OCI-LY3 (cell line): ENCODE results near the gene CWC27.

ENCODE experiments used
- H2AFZ ChIP-seq: fragments of 200-600, 300-600 bp; shearing (Covaris generic); 2 replicates; pipeline ENCODE4 v1.6.0; 2014; ENCODE audit warnings: antibody characterized with exemption, low read depth, low read length
- H3K27ac ChIP-seq: fragments of 200-600, 300-600 bp; sonication (generic); 2 replicates; pipeline ENCODE4 v1.5.1; 2014; ENCODE audit warnings: mild to moderate bottlenecking, low read length, moderate library complexity, mixed read lengths
- H3K27me3 ChIP-seq: fragments of 200-600, 300-600 bp; sonication (generic); 2 replicates; pipeline ENCODE4 v1.6.1; 2014; ENCODE audit warnings: low read depth, low read length, mixed read lengths
- H3K36me3 ChIP-seq: fragments of 200-600, 300-600 bp; sonication (generic); replicated peaks from 2 replicates; pipeline ENCODE3; 2014; ENCODE audit warnings: low read depth, low read length, mixed read lengths
- H3K4me1 ChIP-seq: fragments of 300-600, 200-600 bp; sonication (generic); 2 replicates; pipeline ENCODE4 v1.6.1; 2014; ENCODE audit warnings: low read length, mixed read lengths
- H3K4me2 ChIP-seq: fragments of 200-600, 300-600 bp; sonication (generic); 2 replicates; pipeline ENCODE4 v1.6.1; 2014; ENCODE audit warnings: low read length, mixed read lengths
- H3K4me3 ChIP-seq: fragments of 300-600, 200-600 bp; sonication (generic); 2 replicates; pipeline ENCODE4 v1.5.1; 2014; ENCODE audit warnings: antibody characterized with exemption, mild to moderate bottlenecking, low read length, moderate library complexity
- H3K79me2 ChIP-seq: fragments of 300-600, 200-600 bp; shearing (Covaris generic); 2 replicates; pipeline ENCODE4 v1.6.1; 2014; ENCODE audit warnings: mild to moderate bottlenecking, low read length, mixed read lengths
- H3K9ac ChIP-seq: fragments of 300-600, 200-600 bp; shearing (Covaris generic); 2 replicates; pipeline ENCODE4 v1.6.0; 2014; ENCODE audit warnings: mild to moderate bottlenecking, low read length, moderate library complexity
- H3K9me3 ChIP-seq: fragments of 200-600, 300-600 bp; shearing (Covaris generic); 2 replicates; pipeline ENCODE4 v1.6.1; 2014; ENCODE audit warnings: low read length, mixed read lengths; ENCODE audit not compliant: insufficient read depth
- H4K20me1 ChIP-seq: fragments of 200-600, 300-600 bp; sonication (generic); 2 replicates; pipeline ENCODE4 v1.6.1; 2016; ENCODE audit warnings: low read length, mixed read lengths; ENCODE audit not compliant: insufficient read depth
- CTCF ChIP-seq: fragments of 200-600, 300-600 bp; sonication (generic); IDR thresholded peaks from 2 replicates; pipeline ENCODE4 v1.5.1; 2014; ENCODE audit warnings: antibody characterized with exemption, low read length, low read depth
- EZH2phosphoT487 ChIP-seq: fragments of 200-600 bp; shearing (Covaris generic); IDR thresholded peaks from 2 replicates; pipeline ENCODE4 v1.6.1; 2018; ENCODE audit warnings: antibody characterized with exemption, mixed run types, low read depth

Gene CWC27

GRCh38 chr5:64869419-64869818 is 100.7 kb downstream of the CWC27 start:
- no peaks in the 10 kb centered on the region for H3K4me1 ChIP-seq
- TF ChIP-seq CTCF (no peak), EZH2phosphoT487 (no peak)
- H2AFZ ChIP-seq: no peak overlapping the region
- H3K36me3 ChIP-seq: no peaks in the 10 kb centered on the region
- no peak overlapping the region for H3K4me2 ChIP-seq
- no peaks in the 10 kb centered on the region for H3K27me3 ChIP-seq
- no peak overlapping the region for H3K4me3 ChIP-seq
- no peak overlapping the region for H3K27ac ChIP-seq
- H3K9ac ChIP-seq: no peak overlapping the region
- H4K20me1 ChIP-seq: no peaks in the 10 kb centered on the region
- H3K9me3 ChIP-seq: no peaks in the 10 kb centered on the region
- no peaks in the 10 kb centered on the region for H3K79me2 ChIP-seq

GRCh38 chr5:64872044-64872443 is 103.3 kb downstream of the CWC27 start:
- Histone ChIP-seq H4K20me1 (no peaks in the 10 kb centered on the region), H3K9ac (no peak overlapping the region), H3K4me3 (no peak overlapping the region), H2AFZ (no peak overlapping the region), H3K36me3 (no peaks in the 10 kb centered on the region), H3K4me1 (no peaks in the 10 kb centered on the region), H3K4me2 (no peak overlapping the region), H3K27me3 (no peaks in the 10 kb centered on the region), H3K27ac (no peak overlapping the region), H3K79me2 (no peaks in the 10 kb centered on the region), H3K9me3 (no peaks in the 10 kb centered on the region)
- no peak for TF ChIP-seq CTCF
- no peak for TF ChIP-seq EZH2phosphoT487

GRCh38 chr5:64873441-64873840 is 104.7 kb downstream of the CWC27 start:
- H3K27ac ChIP-seq: no peak overlapping the region
- H3K4me2 ChIP-seq: no peak overlapping the region
- no peaks in the 10 kb centered on the region for H3K4me1 ChIP-seq
- H3K36me3 ChIP-seq: no peaks in the 10 kb centered on the region
- H3K9ac ChIP-seq: no peak overlapping the region
- no peak overlapping the region for H3K4me3 ChIP-seq
- H2AFZ ChIP-seq: no peak overlapping the region
- H4K20me1 ChIP-seq: no peaks in the 10 kb centered on the region
- no peaks in the 10 kb centered on the region for H3K9me3 ChIP-seq
- H3K79me2 ChIP-seq: no peaks in the 10 kb centered on the region
- TF ChIP-seq EZH2phosphoT487: no peak
- TF ChIP-seq CTCF: no peak
- no peaks in the 10 kb centered on the region for H3K27me3 ChIP-seq

GRCh38 chr5:64874753-64875152 is 106.0 kb downstream of the CWC27 start:
- Histone ChIP-seq H3K4me1 (no peaks in the 10 kb centered on the region), H4K20me1 (no peaks in the 10 kb centered on the region), H3K9ac (no peak overlapping the region), H3K9me3 (no peaks in the 10 kb centered on the region), H3K27ac (no peak overlapping the region), H3K4me3 (no peak overlapping the region), H3K79me2 (no peaks in the 10 kb centered on the region), H3K4me2 (no peak overlapping the region), H2AFZ (no peak overlapping the region), H3K36me3 (no peaks in the 10 kb centered on the region), H3K27me3 (no peaks in the 10 kb centered on the region)
- TF ChIP-seq EZH2phosphoT487: no peak
- no peak for TF ChIP-seq CTCF
